ENCODE data around the gene NUSAP1.
"Not testable (repeated sequence)": the region's sequence is repeated elsewhere in the genome, so short reads cannot be mapped to it uniquely, and the experiment has no call there.

NUSAP1 gene

GRCh38 chr15:41333026-41333562, 413 bp downstream of the NUSAP1 start:
- DNase-seq, result no peak

GRCh38 chr15:41334293-41335120, 1.8 kb downstream of the NUSAP1 start:
- DNase-seq, result peak in 1 of 2 experiments; percentile 15

- DNase-seq, result no peak
Observed at GRCh38 chr15:41336549-41336948, 3.9 kb downstream of the NUSAP1 start.

- DNase-seq, result no peak
Observed at GRCh38 chr15:41337047-41337446, 4.4 kb downstream of the NUSAP1 start.

- no peak for DNase-seq
Observed at GRCh38 chr15:41337631-41338522, 5.2 kb downstream of the NUSAP1 start.

- no peak for DNase-seq
Observed at GRCh38 chr15:41340189-41340695, 7.6 kb downstream of the NUSAP1 start.

- no peak for DNase-seq
Observed at GRCh38 chr15:41341519-41341918, 8.8 kb downstream of the NUSAP1 start.

GRCh38 chr15:41347236-41347635, 14.6 kb downstream of the NUSAP1 start:
- no peak for DNase-seq

GRCh38 chr15:41350057-41350717, 17.5 kb downstream of the NUSAP1 start:
- DNase-seq, result no peak

- no peak for DNase-seq
Observed at GRCh38 chr15:41354371-41354770, 21.7 kb downstream of the NUSAP1 start.

GRCh38 chr15:41367418-41367817, 34.7 kb downstream of the NUSAP1 start:
- DNase-seq, result no peak

- DNase-seq, result no peak
Observed at GRCh38 chr15:41377978-41378377, 45.3 kb downstream of the NUSAP1 start.

- not testable (repeated sequence) for DNase-seq
Observed at GRCh38 chr15:41383974-41384749, 51.5 kb downstream of the NUSAP1 start.

- no peak for DNase-seq
Observed at GRCh38 chr15:41387646-41388045, 55.0 kb downstream of the NUSAP1 start.

- DNase-seq, result no peak
Observed at GRCh38 chr15:41392659-41393058, 60.0 kb downstream of the NUSAP1 start.

- DNase-seq, result no peak
Observed at GRCh38 chr15:41394924-41395323, 62.2 kb downstream of the NUSAP1 start.

- DNase-seq, result no peak
Observed at GRCh38 chr15:41396111-41396510, 63.4 kb downstream of the NUSAP1 start.

GRCh38 chr15:41401904-41402267, 69.2 kb downstream of the NUSAP1 start:
- no peak for DNase-seq

GRCh38 chr15:41407341-41407740, 74.7 kb downstream of the NUSAP1 start:
- no peak for DNase-seq

GRCh38 chr15:41408234-41408641, 75.6 kb downstream of the NUSAP1 start:
- DNase-seq, result no peak

GRCh38 chr15:41411031-41411430, 78.3 kb downstream of the NUSAP1 start:
- no peak for DNase-seq

- DNase-seq, result no peak
Observed at GRCh38 chr15:41411441-41411840, 78.8 kb downstream of the NUSAP1 start.
